Stimulated activated CD8-positive, alpha-beta memory T cell treated with anti-CD3 and anti-CD28 coated beads, Interleukin-15, amount 100 ng/mL, for 24 hours (primary cell): Measurements from ENCODE around the gene SASH3.

ENCODE experiments used
- DNase-seq: peaks from one replicate; pipeline ENCODE4 v3.0.0-alpha.2; 2020; ENCODE audit warnings: low read depth

The SASH3 gene

DNA sequence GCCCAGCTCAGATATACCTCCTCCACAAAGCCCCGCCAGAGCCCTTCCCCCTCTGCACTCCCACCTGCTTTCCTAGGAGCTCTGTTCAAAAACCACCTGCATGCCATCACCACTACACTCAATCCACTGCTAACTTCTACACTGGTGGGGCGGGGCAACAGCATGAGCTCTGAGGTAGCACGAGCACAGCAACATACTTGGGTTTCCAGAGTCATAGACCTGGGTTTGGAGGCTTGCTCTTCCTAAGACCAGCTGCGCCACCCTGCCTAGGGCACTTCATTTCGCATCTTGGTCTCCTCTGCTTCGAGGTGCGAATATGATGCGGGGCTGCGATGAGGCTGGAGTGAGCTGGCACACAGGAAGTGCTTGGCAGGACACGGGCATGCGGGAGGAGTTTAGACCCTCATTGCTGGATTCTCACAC, 3.6 kb downstream of the SASH3 start:
- no peak for DNase-seq

DNA sequence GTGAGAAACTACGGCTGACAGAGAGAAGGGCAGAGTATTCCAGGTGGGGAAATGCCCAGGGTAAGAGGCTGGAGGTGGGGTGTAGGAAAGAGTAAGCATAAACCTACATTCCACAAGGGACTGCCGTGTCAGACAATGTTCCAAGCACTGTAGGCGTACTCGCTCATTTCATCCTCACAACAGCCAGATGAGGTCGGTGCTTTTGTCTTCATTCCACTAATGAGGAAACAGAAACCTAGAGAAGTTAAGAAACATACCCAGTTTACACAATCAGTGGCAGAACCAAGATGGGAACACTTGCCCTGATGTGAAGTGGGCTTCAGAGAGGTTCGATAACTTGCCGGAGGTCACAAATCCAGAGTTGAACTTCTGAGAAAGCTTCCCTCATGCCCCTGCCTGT, 4.6 kb downstream of the SASH3 start:
- DNase-seq: no peak

DNA sequence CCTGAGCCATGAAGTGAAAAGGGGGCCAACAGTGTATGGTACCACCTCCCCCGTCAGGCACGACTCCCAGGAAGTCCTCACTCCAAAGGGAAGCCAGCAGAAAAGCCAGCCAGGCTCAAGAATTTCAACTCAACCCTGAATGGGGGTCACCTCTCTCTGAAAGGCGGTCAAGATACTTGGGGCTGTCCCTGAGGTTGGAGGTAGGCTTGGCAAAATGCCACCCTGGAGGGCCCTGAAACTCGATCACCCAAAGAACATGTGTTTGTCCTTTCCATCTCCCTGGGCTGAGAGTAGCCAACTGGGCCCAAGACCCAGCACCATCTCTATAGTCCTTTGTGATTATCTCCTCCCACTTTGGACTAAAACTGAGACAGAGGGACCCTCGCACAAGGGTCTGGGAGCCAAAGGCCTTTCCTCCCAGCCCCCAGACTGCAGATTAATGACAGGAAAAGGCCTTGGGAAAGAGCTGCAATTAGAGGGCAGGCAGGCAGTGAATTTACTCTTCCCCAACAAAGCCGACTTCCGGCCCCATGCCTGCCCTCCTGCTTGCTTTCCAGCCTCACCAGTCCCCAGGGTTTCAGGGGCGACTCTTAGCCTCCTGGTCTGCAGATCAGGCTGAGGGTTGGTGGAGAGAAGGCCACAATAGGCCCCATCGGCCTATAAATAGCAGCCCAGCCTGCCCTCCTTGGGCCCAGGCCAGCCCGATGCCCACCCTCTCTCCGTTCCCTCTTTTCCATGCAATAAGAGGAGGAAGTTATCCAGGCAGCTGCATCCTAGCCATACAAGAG, 5.6 kb downstream of the SASH3 start:
- no peak for DNase-seq

DNA sequence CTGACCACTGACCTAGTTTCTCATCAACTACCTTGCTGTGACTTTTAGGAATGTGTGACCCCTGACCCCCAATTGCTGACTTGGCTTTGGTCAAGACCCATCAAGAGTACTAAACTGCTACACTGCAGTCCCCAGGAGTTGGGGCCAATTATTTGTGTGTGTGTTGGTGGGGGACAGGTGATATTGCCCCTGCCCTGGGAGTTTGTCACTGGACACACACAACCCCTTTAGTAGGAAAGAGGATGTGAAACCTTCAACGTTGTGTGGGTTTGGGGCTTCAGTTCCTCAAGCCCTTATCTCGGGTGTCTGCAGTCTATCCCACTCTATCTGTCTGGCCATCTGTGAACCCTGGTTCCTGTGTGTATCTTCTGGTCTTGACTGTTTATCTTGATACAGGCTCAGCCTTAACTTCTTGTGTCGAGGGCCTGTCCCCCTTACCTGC, 6.5 kb downstream of the SASH3 start:
- DNase-seq: no peak

DNA sequence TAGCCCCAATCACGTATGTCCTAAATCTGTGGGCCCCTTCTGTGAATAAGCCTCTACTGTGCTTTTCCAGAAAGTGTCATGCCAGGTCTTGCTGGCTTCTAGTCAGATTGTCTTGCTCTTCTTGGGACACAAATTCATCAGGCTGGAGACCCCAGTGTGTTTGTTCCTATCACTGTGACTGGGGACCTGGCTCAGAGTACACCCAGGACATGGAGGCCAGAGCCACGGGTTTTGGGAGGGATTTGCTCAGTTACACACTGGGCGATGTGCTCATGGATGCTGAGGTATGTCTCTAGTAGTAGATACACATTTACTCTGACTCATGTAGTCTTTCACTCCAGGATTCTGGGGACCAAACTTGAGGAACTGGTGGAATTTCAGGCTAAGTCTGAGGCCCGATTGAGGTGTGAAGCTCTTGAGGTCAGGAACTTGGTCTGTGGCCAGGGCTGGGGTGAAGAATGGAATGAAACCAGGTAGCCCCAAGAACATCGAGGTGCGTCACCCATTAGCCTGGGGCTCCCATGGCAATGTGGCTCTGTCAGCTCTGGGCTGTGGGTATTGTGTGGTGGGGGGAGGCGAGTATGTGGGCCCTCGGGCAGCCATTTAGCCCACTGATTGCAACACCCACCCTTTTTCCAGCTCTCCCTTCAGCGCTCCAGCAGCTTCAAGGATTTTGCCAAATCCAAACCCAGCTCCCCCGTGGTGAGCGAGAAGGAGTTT, 7.7 kb downstream of the SASH3 start:
- no peak for DNase-seq

DNA sequence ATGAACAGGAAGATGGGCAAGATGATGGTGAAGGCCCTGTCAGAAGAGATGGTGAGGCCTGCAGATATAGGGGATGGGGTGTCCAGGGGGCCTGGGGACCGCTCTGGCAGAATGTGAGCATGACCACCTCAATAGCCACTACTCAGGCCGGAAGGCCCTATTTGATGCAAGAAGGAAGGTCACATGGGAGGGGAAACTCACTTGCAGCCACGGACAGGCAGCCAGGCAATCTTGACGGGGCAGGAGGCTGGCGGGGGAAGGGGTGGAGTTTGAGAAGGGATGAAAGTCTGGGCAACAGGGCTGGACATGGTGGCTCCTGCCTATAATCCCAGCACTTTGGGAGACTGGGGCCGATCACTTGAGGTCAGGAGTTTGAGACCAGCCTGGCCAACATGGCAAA, 8.8 kb downstream of the SASH3 start:
- no peak for DNase-seq

DNA sequence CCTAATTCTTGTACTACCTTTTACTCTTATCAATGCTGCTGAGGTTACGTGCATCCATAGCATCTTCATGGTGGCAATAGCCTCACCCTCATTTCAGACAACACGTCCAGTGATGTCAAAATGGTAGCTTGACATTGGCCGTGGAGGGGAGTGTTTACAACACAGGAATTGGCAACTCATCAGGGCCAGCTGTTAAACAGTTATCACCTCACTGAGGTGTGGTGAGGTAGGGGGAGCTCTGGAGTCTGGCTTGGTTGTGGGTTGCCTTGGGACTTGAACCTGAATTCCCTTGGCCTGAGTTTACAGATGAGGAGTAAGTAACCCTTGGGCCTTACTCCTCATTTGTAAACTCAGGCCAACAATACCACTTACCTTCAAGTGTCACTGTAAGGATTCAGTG, 10.4 kb downstream of the SASH3 start:
- DNase-seq: no peak

DNA sequence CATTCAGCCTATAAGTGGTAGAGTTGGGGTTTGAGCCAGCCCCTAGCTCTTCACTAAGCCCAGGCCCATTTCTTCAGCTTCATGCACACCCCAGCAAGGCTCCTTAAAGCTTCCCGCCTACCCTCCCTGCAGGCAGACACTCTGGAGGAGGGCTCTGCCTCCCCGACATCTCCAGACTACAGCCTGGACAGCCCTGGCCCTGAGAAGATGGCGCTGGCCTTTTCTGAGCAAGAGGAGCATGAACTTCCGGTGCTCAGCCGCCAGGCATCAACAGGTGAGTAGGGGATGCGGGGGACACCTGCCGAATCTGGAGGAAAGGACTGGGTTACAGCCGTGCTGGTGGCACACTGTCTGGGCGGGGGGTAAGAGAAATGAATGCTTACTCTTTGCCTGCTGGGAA, 11.1 kb downstream of the SASH3 start:
- no peak for DNase-seq

DNA sequence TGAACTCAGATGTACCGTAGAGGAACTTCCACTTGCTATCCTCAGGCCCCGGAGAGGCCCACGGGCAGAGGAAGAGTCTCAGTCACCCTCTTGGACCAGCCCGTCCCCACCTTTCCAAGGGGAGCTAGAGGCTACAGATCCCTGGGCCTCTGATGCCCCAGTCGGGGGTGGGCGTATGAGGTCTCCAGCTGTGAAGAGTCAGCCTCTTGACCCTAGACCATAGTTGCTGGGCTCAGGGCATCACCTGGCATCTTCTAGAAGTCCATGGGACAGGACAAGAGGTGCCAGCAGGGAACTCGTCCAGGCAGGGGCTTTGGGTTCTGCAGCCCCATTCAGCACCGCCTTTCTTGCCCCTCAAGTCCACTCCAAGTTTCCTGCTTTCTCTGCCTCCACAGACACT, 11.6 kb downstream of the SASH3 start:
- DNase-seq: no peak

DNA sequence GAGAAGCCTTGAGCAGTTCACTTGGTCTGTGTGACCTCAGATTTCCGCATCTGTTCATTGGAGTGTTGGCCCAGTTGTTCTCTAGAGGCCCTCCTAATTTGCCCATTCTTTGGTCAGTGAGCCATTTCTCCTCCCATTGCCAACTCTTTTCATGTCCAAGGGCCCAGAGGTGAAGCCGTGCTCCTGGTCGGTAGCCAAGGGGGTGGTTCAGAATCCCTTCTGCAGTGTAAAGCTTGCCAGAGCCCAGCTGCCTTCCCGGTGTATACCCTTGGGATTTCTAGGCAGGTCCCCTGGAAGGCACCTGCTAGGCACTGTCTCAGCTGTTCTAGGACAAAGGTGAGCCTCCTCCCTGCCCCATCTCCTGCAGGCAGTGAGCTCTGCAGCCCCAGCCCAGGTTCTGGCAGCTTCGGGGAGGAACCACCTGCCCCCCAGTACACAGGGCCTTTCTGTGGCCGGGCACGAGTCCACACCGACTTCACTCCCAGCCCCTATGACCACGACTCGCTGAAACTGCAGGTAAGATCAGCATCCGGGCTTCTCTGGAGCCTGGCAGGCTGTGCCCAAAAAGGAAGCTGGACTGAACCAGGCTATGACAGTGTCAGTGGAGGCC, 12.3 kb downstream of the SASH3 start:
- DNase-seq: no peak

DNA sequence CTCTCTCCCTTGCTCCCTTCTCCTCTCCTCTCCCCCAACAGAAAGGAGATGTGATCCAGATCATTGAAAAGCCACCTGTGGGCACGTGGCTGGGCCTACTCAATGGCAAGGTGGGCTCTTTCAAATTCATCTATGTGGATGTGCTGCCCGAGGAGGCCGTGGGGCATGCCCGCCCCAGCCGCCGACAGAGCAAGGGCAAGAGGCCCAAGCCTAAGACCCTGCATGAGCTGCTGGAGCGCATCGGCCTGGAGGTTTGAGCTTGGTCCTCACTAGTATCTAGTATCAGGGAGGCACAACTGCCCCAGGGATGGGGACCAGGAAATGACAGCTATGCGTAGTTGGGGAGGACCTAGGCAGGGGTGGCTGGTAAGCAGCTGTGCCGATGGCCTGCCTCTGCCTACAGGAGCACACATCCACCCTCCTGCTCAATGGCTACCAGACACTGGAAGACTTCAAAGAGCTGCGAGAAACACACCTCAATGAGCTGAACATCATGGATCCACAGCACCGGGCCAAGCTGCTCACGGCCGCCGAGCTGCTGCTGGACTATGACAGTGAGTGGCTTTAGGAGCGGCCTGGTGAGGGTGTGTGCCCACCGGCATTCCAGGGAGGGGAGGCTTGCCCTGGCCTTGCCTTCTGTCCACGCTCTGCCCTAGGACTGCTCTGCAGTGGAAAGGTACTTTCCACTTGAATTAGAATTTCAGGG, 13.0 kb downstream of the SASH3 start:
- DNase-seq: no peak

DNA sequence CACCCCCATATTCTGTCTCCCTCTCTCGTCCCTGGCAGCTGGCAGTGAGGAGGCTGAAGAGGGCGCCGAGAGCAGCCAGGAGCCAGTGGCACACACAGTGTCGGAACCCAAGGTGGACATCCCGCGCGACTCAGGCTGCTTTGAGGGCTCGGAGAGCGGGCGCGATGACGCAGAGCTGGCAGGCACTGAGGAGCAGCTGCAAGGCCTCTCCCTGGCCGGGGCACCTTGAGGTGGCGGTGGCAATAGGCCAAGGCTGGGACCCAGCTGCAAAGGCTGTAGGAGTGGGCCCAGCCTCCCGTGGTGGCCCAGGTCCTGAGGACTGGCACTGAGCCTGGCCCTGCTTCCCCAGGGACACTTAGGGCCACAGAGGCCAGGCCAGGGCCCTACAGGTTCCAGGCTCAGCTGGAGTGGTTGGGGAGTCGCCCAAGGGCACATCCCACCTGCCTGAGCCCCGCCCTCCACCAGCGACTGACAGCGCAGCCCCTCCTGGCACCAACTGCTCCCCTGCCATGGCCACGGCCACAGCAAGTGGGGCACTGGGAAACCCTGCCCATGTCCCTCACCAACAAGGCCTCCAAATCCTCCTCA, 13.9 kb downstream of the SASH3 start:
- no peak for DNase-seq

DNA sequence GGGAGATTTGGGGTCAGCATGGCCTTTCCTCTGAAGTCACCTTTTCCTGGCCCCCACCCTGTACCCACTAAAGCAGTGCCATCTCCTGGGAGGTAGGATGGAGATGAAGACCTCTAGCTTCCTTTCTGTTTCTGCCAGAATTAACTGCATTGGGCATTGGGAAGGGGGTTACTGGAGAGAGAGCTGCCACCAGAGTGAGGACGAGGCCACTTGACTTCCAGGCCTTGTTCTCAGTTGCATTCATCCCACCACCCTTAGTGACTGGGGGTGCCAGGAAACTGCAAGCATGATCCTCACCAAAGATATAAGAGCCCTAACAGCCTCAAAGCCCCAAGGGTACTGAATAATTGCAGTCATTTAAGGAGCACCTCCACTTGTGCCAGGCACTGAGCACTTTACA, 15.8 kb downstream of the SASH3 start:
- no peak for DNase-seq

DNA sequence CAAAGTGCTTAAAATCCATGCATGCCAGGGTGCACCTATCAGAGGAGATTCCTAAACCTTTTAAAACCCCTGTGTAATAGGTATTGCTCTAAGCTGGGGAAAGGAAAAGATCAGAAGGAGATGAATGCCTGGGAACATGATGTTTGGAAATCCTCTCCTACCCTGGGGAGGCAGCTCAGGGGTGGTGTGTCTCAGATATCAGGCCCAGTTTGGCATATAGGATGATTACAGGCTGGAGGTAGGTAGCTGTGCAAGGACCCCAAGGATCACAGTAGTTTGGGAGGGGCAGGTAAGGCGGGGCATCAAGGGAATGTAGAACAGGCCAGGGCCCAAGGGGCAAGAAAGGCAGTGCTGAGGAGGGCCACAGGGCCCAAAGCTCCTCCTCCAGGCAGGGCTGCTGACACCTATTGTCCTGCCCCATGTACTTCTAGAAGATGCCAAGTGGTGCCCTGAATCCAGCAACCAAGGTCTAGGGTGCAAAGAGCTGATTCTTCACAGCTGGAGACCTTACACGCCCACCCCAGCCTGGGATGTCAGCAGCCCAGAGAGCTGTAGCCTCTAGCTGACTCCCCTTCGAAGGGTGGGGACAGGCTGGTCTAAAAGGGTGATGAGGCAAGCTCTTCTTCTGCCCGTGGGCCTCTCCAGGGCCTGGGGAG, 17.6 kb downstream of the SASH3 start:
- no peak for DNase-seq

DNA sequence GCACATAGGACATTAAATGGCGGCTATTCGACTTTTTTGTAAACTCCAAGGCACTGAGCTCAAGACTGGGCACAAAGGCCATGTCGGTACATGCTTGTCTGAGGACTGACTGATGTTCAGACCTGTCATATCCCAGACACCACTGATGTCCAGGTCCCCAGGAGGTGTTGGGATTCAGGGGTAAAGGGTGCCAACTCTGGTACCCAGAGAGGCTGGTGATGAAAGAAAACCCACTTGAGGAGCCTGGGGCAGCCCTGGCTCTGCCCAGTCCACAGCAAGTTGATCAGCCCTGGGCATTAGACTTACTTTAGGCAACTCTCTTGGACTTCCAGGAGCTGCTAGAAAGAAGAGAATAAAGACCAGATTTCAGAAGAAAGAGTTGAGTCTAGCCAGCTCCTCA, 18.7 kb downstream of the SASH3 start:
- no peak for DNase-seq

DNA sequence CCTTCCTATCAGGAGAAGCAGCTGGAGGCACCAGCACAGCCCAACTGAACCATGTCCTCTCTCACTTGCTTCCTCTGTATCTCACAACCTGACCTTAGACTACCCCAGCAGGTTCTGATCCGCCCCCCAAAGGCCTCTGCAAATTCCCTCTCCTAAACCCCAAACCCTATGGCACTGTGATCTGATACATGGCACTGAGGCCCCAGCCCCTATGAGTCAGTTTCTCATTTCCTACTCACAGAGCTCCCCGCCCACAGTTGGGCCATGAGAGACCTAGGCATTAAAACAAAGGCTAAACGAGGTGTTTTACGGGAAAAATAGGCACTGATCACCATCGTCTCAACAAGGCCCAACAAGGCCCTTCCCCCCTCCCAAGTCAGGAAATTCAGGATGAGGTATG, 19.1 kb downstream of the SASH3 start:
- no peak for DNase-seq

DNA sequence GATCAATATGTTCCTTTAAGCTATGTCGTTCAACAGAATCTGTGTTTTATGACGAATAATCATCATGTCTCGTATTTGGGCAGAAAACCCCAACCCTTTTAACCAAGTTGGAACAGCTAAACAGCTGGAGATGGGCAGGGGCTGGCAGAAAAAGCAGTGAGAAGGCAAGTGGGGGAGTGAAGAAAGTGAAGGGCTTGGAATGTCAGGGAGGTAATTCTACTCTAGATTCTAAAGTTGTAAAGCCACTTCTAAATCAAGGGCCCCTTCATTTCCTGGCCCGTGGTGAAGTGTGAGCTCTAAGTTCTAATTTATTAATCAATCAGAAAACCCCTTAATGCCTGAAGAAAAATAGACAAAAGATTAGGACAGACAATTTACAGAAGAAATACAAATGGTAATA, 20.4 kb downstream of the SASH3 start:
- DNase-seq: no peak

DNA sequence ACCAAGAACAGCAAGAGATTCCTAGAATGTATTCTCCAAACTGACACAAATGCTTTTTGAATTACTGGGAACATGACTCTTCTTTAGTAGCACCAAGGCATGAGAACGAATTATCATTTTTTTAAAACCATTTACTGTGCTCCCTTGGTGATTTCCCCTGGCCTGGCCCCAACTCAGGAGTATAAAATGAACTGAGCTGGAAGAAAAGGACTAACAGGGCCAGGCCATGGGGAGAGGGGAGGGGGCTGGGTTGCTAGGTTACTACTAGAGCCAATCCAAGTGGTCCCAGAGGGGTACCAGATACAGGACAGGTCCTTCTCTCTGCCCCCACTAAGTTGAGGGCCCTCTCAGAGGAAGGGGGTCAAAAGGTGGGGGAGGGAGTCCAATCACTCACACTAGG, 23.1 kb downstream of the SASH3 start:
- DNase-seq: no peak

DNA sequence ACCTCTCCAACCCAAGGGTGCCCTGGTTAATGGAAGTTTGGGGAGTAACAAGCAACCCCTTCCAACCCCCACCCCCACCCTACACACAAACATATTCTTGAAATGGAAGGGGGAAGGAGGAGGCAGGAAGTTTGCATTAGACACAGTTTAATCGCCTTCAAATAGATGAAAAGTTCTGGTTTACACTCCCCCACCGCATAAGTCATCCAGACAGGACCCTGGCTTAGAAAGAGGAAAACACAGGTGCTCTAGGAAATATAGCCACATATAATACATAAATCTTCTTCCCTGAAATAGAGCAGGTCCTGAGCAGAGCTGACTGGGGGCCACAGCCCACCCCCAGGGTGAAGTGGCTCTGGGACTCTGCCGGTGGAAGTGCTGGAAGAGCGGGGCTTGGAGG, 25.1 kb downstream of the SASH3 start:
- no peak for DNase-seq

DNA sequence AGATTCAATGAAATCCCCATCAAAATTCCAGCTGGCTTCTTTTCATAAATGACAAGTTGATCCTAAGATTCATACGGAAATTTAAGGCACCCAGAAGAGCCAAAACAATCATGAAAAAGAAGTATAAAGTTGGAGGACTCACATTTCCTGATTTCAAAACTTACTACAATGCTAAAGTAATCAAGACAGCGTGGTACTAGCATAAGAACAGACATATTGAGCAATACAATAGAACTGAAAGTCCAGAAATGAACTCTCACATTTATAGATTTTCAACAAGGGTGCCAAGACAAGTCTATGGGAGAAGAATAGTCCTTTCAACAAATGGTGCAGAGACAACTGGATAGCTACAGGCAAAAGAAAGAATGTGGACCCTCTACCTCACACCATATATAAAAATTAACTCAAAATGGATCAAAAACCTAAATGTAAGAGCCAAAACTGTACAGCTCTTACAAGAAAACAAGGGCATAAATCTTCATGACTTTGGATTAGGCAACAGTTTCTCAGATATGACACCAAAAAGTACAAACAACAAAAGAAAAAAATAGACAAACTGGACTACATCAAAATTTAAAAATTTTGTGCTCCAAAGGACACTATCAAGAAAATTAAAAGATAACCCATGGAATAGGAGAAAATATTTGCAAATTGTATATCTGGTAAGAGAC, 28.5 kb downstream of the SASH3 start:
- no peak for DNase-seq
